Epithelial cell of esophagus (primary cell): Measurements from ENCODE around the gene EPHA1.

Experiments used
- DNase-seq: peaks from one replicate; pipeline ENCODE4 v3.0.0; 2010; ENCODE audit warnings: low read depth
- H3K4me3 ChIP-seq: 2 replicates; pipeline ENCODE4 v1.5.1; 2011; ENCODE audit warnings: mild to moderate bottlenecking, low read length, control low read depth
- CTCF ChIP-seq: IDR thresholded peaks from 2 replicates; pipeline ENCODE4 v1.5.1; 2011; ENCODE audit warnings: low read depth, mild to moderate bottlenecking, low read length, control low read depth, inconsistent platforms; ENCODE audit not compliant: insufficient read depth; ENCODE audit errors: missing control alignments

EPHA1 gene

GRCh38 chr7:143452495-143452894, 43.8 kb upstream of the EPHA1 start:
- DNase-seq, result no peak
- TF ChIP-seq CTCF, result no peak
- H3K4me3 ChIP-seq, result no peak overlapping the region

DNA sequence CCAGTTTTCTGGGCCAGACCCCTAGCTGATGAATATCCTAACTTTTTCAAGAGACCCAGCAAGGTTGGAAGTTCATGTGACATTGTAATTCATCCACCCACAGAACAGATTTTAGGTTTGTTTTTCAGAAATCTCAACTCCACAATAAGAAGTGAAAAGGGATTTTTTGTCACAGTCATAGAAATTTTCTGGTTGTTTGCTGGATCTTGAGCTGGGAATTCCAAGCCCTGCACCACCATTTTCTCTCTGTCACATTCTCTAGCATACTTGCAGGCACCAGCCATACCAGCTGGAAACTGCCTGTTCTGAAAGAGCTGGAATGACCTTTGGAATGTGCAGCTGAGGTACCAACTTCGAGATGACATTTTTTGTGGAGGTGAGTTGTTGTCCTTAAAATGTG, 43.1 kb upstream of the EPHA1 start:
- no peak for DNase-seq
- no peak overlapping the region for H3K4me3 ChIP-seq
- TF ChIP-seq CTCF, result no peak

GRCh38 chr7:143451122-143451521, 42.5 kb upstream of the EPHA1 start:
- DNase-seq, result no peak

GRCh38 chr7:143449793-143450192, 41.1 kb upstream of the EPHA1 start:
- no peak for TF ChIP-seq CTCF
- no peak overlapping the region for H3K4me3 ChIP-seq
- DNase-seq, result no peak

More at GRCh38 chr7:143451122-143451521, 42.5 kb upstream of the EPHA1 start:
- H3K4me3 ChIP-seq, result no peak overlapping the region
- no peak for TF ChIP-seq CTCF

DNA sequence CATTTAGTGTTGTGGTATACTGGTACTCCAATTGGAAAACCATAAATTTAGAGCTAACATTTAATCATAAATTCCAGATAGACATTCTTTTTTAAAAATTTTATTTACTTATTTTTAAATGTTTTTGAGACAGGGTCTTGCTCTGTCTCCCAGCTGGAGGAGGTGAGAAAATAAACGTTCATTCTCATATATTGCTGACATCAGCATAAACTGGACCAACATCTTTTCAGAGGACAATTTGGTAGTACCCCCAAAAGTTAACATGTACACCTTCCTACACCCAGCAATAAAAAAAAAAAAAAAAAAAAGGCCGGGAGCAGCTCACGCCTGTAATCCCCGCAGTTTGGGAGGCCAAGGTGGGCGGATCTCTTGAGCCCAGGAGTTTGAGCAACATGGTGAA, 39.8 kb upstream of the EPHA1 start:
- no peak overlapping the region for H3K4me3 ChIP-seq
- DNase-seq, result no peak
- TF ChIP-seq CTCF, result no peak

DNA sequence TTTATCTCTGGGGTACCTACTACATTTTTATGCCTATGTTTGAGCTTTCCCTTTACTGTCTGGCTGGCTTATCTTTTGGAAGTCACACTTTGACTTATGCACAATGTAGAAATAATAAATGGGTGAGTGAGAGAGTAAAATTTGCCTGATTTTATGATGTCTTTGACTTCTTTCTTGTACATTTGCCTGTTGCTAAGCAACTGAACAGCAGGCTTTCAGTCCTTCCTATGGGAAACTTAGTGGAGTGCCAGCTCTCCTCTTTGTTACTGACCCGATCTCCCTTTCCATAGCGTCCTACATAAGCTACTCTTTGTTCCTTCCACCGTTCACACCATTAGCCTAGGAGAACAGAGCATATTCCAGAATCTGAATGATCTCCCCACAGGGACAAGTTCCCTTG, 38.8 kb upstream of the EPHA1 start:
- H3K4me3 ChIP-seq, result no peak overlapping the region
- no peak for TF ChIP-seq CTCF
- DNase-seq, result no peak

DNA sequence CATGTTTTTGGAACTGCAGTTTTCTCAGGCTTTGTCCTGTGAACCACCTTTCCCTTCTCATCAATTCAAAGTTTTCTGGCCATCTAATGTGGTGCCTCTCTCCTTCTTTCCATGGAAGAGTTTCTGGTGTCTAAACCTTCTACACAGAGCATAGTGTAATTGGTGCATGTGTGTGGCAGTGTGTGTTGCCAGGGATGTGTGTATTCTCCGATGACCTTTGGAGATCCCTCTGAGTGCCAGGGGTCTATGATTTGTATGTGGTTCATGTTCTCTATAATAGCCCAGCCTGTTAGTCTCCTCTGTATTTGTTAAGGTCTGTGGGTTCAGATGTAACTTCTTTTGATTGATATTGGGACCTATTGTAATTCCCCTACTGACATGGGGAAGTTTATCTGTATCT, 36.1 kb upstream of the EPHA1 start:
- H3K4me3 ChIP-seq, result no peak overlapping the region
- TF ChIP-seq CTCF, result no peak
- no peak for DNase-seq
